IMR-90 (cell line): Measurements from ENCODE around the gene PRORP. TPM values are rescaled to one million over a fixed set of nuclear protein-coding genes. Genes with fewer than 3 reads are reported as not detected.

Source experiments
- ATAC-seq: fragments of 200-7000 bp; cut with Tn5 transposase; 2 replicates; pipeline ENCODE4 v1.9.1; 2020; ENCODE audit warnings: low read depth, mild to moderate bottlenecking, moderate library complexity
- BruUV-seq: library from RNA; stranded (reverse); fragments of 400-500 nt; replicated peaks from 2 replicates; lab custom pipeline; 2021; lab: Mats Ljungman, UMichigan
- CTCF ChIA-PET: fragments of 300-600 bp; formaldehyde crosslinking; extraction: SDS; loops from one replicate; lab custom pipeline; 2021; ENCODE audit warnings: antibody characterized with exemption; lab: Yijun Ruan, JAX
- POLR2A ChIA-PET: fragments of 300-600 bp; sonication (Branson Sonifier 250); formaldehyde crosslinking; loops from one replicate; lab custom pipeline; 2022; ENCODE audit warnings: antibody characterized with exemption; ENCODE audit not compliant: unreplicated experiment; lab: Charles Lee
- DNase-seq: peaks from one replicate; pipeline ENCODE4 v3.0.0; 2013
- H2AFZ ChIP-seq: replicated peaks from 2 replicates; pipeline ENCODE3; 2013; ENCODE audit warnings: low read length, mild to moderate bottlenecking; ENCODE audit not compliant: poor library complexity
- H2AK5ac ChIP-seq: 2 replicates; pipeline ENCODE4 v1.6.1; 2013; ENCODE audit warnings: low read depth, low read length, inconsistent platforms
- H2AK9ac ChIP-seq: replicated peaks from 2 replicates; pipeline ENCODE3; 2013; ENCODE audit warnings: mild to moderate bottlenecking, low read depth, low read length, moderate library complexity; ENCODE audit not compliant: poor library complexity
- H2BK120ac ChIP-seq: 2 replicates; pipeline ENCODE4 v1.6.1; 2013; ENCODE audit warnings: low read depth, low read length, inconsistent platforms
- H2BK15ac ChIP-seq: 3 replicates; pipeline ENCODE4 v1.6.1; 2013; ENCODE audit warnings: low read depth, low read length, inconsistent platforms
- H2BK20ac ChIP-seq: 2 replicates; pipeline ENCODE4 v1.6.1; 2013; ENCODE audit warnings: low read depth, mild to moderate bottlenecking, inconsistent platforms, low read length, moderate library complexity
- H2BK5ac ChIP-seq: 2 replicates; pipeline ENCODE4 v1.6.1; 2013; ENCODE audit warnings: mild to moderate bottlenecking, low read depth, low read length, inconsistent platforms; ENCODE audit not compliant: poor library complexity, severe bottlenecking
- H3K14ac ChIP-seq: replicated peaks from 2 replicates; pipeline ENCODE4 v1.6.1; 2013; ENCODE audit warnings: low read depth, low read length, inconsistent platforms
- H3K18ac ChIP-seq: 2 replicates; pipeline ENCODE4 v1.6.1; 2013; ENCODE audit warnings: low read depth, low read length, control low read depth
- H3K23ac ChIP-seq: 2 replicates; pipeline ENCODE4 v1.6.1; 2013; ENCODE audit warnings: low read depth, low read length, inconsistent platforms
- H3K27ac ChIP-seq: 2 replicates; pipeline ENCODE4 v1.5.1; 2013; ENCODE audit warnings: mild to moderate bottlenecking, control low read depth, low read length; ENCODE audit not compliant: insufficient read depth
- H3K27me3 ChIP-seq: 2 replicates; pipeline ENCODE4 v1.6.1; 2013; ENCODE audit warnings: low read length; ENCODE audit not compliant: control insufficient read depth, insufficient read depth
- H3K36me3 ChIP-seq: 2 replicates; pipeline ENCODE4 v1.6.1; 2013; ENCODE audit warnings: low read length, mixed read lengths; ENCODE audit not compliant: control insufficient read depth, insufficient read depth
- H3K4ac ChIP-seq: 2 replicates; pipeline ENCODE4 v1.6.1; 2013; ENCODE audit warnings: low read depth, low read length, inconsistent platforms
- H3K4me1 ChIP-seq: 2 replicates; pipeline ENCODE4 v1.6.1; 2013; ENCODE audit warnings: low read length, mixed read lengths; ENCODE audit not compliant: control insufficient read depth, insufficient read depth
- H3K4me2 ChIP-seq: 2 replicates; pipeline ENCODE4 v1.6.1; 2013; ENCODE audit warnings: low read depth, mild to moderate bottlenecking, control low read depth, low read length, moderate library complexity
- H3K4me3 ChIP-seq: 2 replicates; pipeline ENCODE4 v1.5.1; 2013; ENCODE audit warnings: low read depth, mild to moderate bottlenecking, control low read depth, low read length, moderate library complexity; ENCODE audit not compliant: insufficient read depth
- H3K56ac ChIP-seq: 2 replicates; pipeline ENCODE4 v1.6.1; 2013; ENCODE audit warnings: low read length, inconsistent platforms; ENCODE audit not compliant: insufficient read depth; ENCODE audit errors: extremely low read depth
- H3K79me1 ChIP-seq, 2 experiments: 2 replicates each; pipeline ENCODE4 v1.6.1; 2013; ENCODE audit warnings: low read length in 2 of 2, inconsistent platforms in 1 of 2, low read depth in 1 of 2
- H3K9ac ChIP-seq: 2 replicates; pipeline ENCODE4 v1.6.1; 2013; ENCODE audit warnings: low read depth, low read length, control low read depth
- H3K9me1 ChIP-seq: 2 replicates; pipeline ENCODE4 v1.6.1; 2013; ENCODE audit warnings: low read length, inconsistent platforms; ENCODE audit not compliant: insufficient read depth
- H3K9me3 ChIP-seq: 2 replicates; pipeline ENCODE4 v1.6.1; 2013; ENCODE audit warnings: low read length; ENCODE audit not compliant: control insufficient read depth, insufficient read depth
- H4K20me1 ChIP-seq: 2 replicates; pipeline ENCODE4 v1.6.1; 2013; ENCODE audit warnings: low read length, inconsistent platforms; ENCODE audit not compliant: insufficient read depth
- H4K5ac ChIP-seq: 2 replicates; pipeline ENCODE4 v1.6.1; 2013; ENCODE audit warnings: mild to moderate bottlenecking, low read depth, low read length, control low read depth
- H4K8ac ChIP-seq, 2 experiments: 2 replicates each; pipeline ENCODE4 v1.6.1; 2013; ENCODE audit warnings: low read depth in 2 of 2, low read length in 2 of 2, control low read depth in 1 of 2, inconsistent platforms in 1 of 2
- H4K91ac ChIP-seq: 2 replicates; pipeline ENCODE4 v1.6.1; 2013; ENCODE audit warnings: low read depth, low read length, inconsistent platforms; ENCODE audit not compliant: insufficient read depth
- BHLHE40 ChIP-seq: fragments of 150-350 bp; IDR thresholded peaks from 2 replicates; pipeline ENCODE4 v1.6.1; 2016; ENCODE audit warnings: mild to moderate bottlenecking, low read depth, low read length
- CEBPB ChIP-seq: IDR thresholded peaks from 2 replicates; pipeline ENCODE4 v1.6.1; 2012; ENCODE audit warnings: low read depth, low read length, improper control_type of control experiment
- CHD1 ChIP-seq: IDR thresholded peaks from 2 replicates; pipeline ENCODE4 v1.6.1; 2012; ENCODE audit warnings: low read depth, low read length, improper control_type of control experiment
- FOS ChIP-seq: fragments of 150-350 bp; IDR thresholded peaks from 2 replicates; pipeline ENCODE4 v1.6.1; 2016; ENCODE audit warnings: low read depth, low read length
- MAFK ChIP-seq: IDR thresholded peaks from 2 replicates; pipeline ENCODE4 v1.6.1; 2012; ENCODE audit warnings: low read depth, low read length, improper control_type of control experiment
- MAZ ChIP-seq: IDR thresholded peaks from 2 replicates; pipeline ENCODE4 v1.6.1; 2012; ENCODE audit warnings: low read depth, mild to moderate bottlenecking, low read length, improper control_type of control experiment, moderate library complexity, borderline replicate concordance
- MXI1 ChIP-seq: IDR thresholded peaks from 2 replicates; pipeline ENCODE4 v1.6.1; 2012; ENCODE audit warnings: low read depth, mild to moderate bottlenecking, low read length, moderate library complexity, borderline replicate concordance
- NFE2L2 ChIP-seq: fragments of 150-350 bp; IDR thresholded peaks from 2 replicates; pipeline ENCODE4 v1.6.1; 2016; ENCODE audit warnings: low read depth, mild to moderate bottlenecking, low read length
- POLR2A ChIP-seq: IDR thresholded peaks from 2 replicates; pipeline ENCODE4 v1.6.1; 2012; ENCODE audit warnings: mild to moderate bottlenecking, low read depth, low read length
- RAD21 ChIP-seq: IDR thresholded peaks from 2 replicates; pipeline ENCODE4 v1.6.1; 2012; ENCODE audit warnings: low read length, improper control_type of control experiment
- RCOR1 ChIP-seq: IDR thresholded peaks from 2 replicates; pipeline ENCODE4 v1.6.1; 2012; ENCODE audit warnings: mild to moderate bottlenecking, low read length, improper control_type of control experiment; ENCODE audit not compliant: insufficient replicate concordance
- RFX5 ChIP-seq: IDR thresholded peaks from 2 replicates; pipeline ENCODE4 v1.8.0; 2012; ENCODE audit warnings: low read depth, mild to moderate bottlenecking, low read length, moderate library complexity
- SMC3 ChIP-seq: fragments of 150-350 bp; IDR thresholded peaks from 2 replicates; pipeline ENCODE4 v1.6.1; 2016; ENCODE audit warnings: low read depth, mild to moderate bottlenecking, antibody characterized with exemption, low read length, moderate library complexity
- WGBS, 2 experiments: methylation state at CpG; one replicate each; pipeline versions ENCODE4 v1.1.5 to v1.1.7; 2013; ENCODE audit warnings: missing lambda C conversion rate in 2 of 2; ENCODE audit not compliant: insufficient read length in 1 of 2; ENCODE audit errors: extremely low coverage in 2 of 2; 5-methylcytosine and 5-hydroxymethylcytosine counted together
- dilution Hi-C: fragments of 300-500 bp; cut with HindIII; formaldehyde crosslinking; loops from one replicate; pipeline ENCODE4 v1.14.3; 2018; ENCODE audit warnings: low sequenced_read_pairs; ENCODE audit not compliant: unreplicated experiment
- in situ Hi-C: fragments of 300-500 bp; cut with MboI; formaldehyde crosslinking; loops from 3 replicates; pipeline ENCODE4 v1.14.3; 2019; ENCODE audit warnings: low sequenced_read_pairs, inconsistent platforms, mixed read lengths
- intact Hi-C: fragments of 100-400 bp; cut with micrococcal nuclease; formaldehyde crosslinking; loops from 2 replicates; pipeline ENCODE4 v1.10.0; 2022
- polyA plus RNA-seq, 3 experiments: library from polyadenylated mRNA; depleted of rRNA; stranded (reverse); fragments of >200 nt; gene quantifications; 2 replicates each; pipeline ENCODE4 v1.2.3, GENCODE V29; 2012; ENCODE audit warnings: low replicate concordance in 1 of 3
- total RNA-seq: library from RNA; depleted of rRNA; stranded (reverse); fragments of >200 nt; gene quantifications from 2 replicates; pipeline ENCODE4 v1.2.3, GENCODE V29; 2012
- TF ChIP-seq, protein P1 (sequence below): conservative IDR thresholded peaks from 2 replicates; pipeline ENCODE4 v1.5.1; 2012; ENCODE audit warnings: mild to moderate bottlenecking, low read depth, low read length, improper control_type of control experiment
- TF ChIP-seq, protein P2 (sequence below): fragments of 150-350 bp; IDR thresholded peaks from 2 replicates; pipeline ENCODE4 v1.6.1; 2016; ENCODE audit warnings: low read depth, mild to moderate bottlenecking, low read length, moderate library complexity, borderline replicate concordance
- TF ChIP-seq, protein P3 (sequence below): fragments of 150-350 bp; IDR thresholded peaks from 2 replicates; pipeline ENCODE4 v1.6.1; 2017; ENCODE audit warnings: mild to moderate bottlenecking, antibody characterized with exemption, low read length, low read depth

Gene PRORP
- total and polyA plus RNA-seq, 2 of the 4 experiments (the other 2 are of a cell fraction) = 18.0 to 50.5 TPM

DNA sequence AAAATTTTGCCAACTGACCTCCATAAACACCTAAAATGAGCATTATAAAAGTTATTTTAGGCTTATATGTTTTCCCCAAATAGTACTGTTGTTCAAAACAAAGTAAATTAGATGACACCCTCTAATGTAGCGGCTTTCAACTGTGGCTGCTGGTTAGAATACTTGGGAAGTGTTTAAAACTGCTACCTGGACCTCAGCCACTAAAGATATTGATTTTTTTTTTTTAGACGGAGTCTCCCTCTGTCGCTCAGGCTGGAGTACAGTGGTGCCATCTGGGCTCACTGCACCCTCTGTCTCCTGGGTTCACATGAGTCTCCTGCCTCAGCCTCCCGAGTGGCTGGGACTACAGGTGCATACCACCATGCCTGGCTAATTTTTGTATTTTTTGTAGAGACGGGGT, 16.2 kb downstream of the PRORP start:
- no peaks in the 10 kb centered on the region for H3K9me1 ChIP-seq
- H3K9me3 ChIP-seq = no peaks in the 10 kb centered on the region; the same call in 1 of the 2 replicates
- intact Hi-C loops (no loop called here), dilution Hi-C loops (no loop called here), in situ Hi-C loops (loop anchor here (5.0 to 25.0 kb wide), 2 partner anchors 274 to 674 kb away; partner anchors contain the start of gene RALGAPA1)
- no peak overlapping the region for H4K91ac ChIP-seq
- H3K4ac ChIP-seq = no peak overlapping the region
- H2AK5ac ChIP-seq = no peak overlapping the region
- H3K4me2 ChIP-seq = no peak overlapping the region
- TF ChIP-seq BHLHE40 (no peak), POLR2A (no peak), RCOR1 (no peak), FOS (no peak), MXI1 (no peak), CEBPB (no peak), NFE2L2 (no peak), RAD21 (no peak), SMC3 (no peak), RFX5 (no peak), MAFK (no peak), MAZ (no peak), CHD1 (no peak)
- TF ChIP-seq, protein P1, sequence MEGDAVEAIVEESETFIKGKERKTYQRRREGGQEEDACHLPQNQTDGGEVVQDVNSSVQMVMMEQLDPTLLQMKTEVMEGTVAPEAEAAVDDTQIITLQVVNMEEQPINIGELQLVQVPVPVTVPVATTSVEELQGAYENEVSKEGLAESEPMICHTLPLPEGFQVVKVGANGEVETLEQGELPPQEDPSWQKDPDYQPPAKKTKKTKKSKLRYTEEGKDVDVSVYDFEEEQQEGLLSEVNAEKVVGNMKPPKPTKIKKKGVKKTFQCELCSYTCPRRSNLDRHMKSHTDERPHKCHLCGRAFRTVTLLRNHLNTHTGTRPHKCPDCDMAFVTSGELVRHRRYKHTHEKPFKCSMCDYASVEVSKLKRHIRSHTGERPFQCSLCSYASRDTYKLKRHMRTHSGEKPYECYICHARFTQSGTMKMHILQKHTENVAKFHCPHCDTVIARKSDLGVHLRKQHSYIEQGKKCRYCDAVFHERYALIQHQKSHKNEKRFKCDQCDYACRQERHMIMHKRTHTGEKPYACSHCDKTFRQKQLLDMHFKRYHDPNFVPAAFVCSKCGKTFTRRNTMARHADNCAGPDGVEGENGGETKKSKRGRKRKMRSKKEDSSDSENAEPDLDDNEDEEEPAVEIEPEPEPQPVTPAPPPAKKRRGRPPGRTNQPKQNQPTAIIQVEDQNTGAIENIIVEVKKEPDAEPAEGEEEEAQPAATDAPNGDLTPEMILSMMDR = no peak
- TF ChIP-seq, protein P2, sequence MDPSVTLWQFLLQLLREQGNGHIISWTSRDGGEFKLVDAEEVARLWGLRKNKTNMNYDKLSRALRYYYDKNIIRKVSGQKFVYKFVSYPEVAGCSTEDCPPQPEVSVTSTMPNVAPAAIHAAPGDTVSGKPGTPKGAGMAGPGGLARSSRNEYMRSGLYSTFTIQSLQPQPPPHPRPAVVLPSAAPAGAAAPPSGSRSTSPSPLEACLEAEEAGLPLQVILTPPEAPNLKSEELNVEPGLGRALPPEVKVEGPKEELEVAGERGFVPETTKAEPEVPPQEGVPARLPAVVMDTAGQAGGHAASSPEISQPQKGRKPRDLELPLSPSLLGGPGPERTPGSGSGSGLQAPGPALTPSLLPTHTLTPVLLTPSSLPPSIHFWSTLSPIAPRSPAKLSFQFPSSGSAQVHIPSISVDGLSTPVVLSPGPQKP = no peak
- TF ChIP-seq, protein P3, sequence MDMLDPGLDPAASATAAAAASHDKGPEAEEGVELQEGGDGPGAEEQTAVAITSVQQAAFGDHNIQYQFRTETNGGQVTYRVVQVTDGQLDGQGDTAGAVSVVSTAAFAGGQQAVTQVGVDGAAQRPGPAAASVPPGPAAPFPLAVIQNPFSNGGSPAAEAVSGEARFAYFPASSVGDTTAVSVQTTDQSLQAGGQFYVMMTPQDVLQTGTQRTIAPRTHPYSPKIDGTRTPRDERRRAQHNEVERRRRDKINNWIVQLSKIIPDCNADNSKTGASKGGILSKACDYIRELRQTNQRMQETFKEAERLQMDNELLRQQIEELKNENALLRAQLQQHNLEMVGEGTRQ = no peak
- H4K20me1 ChIP-seq = no peaks in the 10 kb centered on the region
- BruUV-seq = no TSS peak
- H2BK5ac ChIP-seq = no peak overlapping the region
- no peak overlapping the region for H3K4me3 ChIP-seq
- no peak overlapping the region for H2BK120ac ChIP-seq
- ChIA-PET CTCF (interaction anchor here (0.6 kb wide), 1 partner anchor 274 kb away, joined by 4 read pairs; no protein-coding TSS in a partner anchor), POLR2A (no interaction called here)
- 92% methylated on average over 2 of the region's 5 CpGs; no CpG with 5 or more reads in 1 of the 2 experiments for WGBS, 2 experiments
- H3K27me3 ChIP-seq = no peaks in the 10 kb centered on the region
- peaks cover 21 to 37% of the 10 kb centered on the region in 2 experiments for H3K79me1 ChIP-seq
- DNase-seq (no peak), ATAC-seq (no peak)
- H3K18ac ChIP-seq = no peak overlapping the region
- H3K4me1 ChIP-seq = no peaks in the 10 kb centered on the region
- no peak overlapping the region for H3K14ac ChIP-seq
- no peak overlapping the region for H4K5ac ChIP-seq
- no peak overlapping the region for H3K23ac ChIP-seq
- peaks cover 12% of the 10 kb centered on the region for H3K36me3 ChIP-seq
- no peak overlapping the region for H2AFZ ChIP-seq
- no peak overlapping the region for H3K9ac ChIP-seq
- H4K8ac ChIP-seq = no peak overlapping the region
- no peak overlapping the region for H2AK9ac ChIP-seq
- no peak overlapping the region for H3K56ac ChIP-seq
- no peak overlapping the region for H2BK20ac ChIP-seq
- no peak overlapping the region for H2BK15ac ChIP-seq
- no peak overlapping the region for H3K27ac ChIP-seq
